Measurements from ENCODE around the gene CR1.

- TF ChIP-seq CTCF (IDR thresholded peaks at IDR 0.05; ENCODE audit: poor library complexity) (no peak), EZH2 (IDR thresholded peaks at IDR 0.05; ENCODE audit: borderline replicate concordance) (no peak)
Measured at GRCh38 chr1:207474210-207474609, 21.7 kb upstream of the CR1 start.

Data from hepatocyte (in vitro differentiated cells).